WTC11 (cell line): ENCODE results near the gene CNDP2. TPM values are rescaled to one million over a fixed set of nuclear protein-coding genes. Genes with fewer than 3 reads are reported as not detected.

ENCODE experiments used
- ATAC-seq: fragments of 200-7000 bp; cut with Tn5 transposase; 2 replicates; pipeline ENCODE4 v1.10.0; 2021; ENCODE audit warnings: mild to moderate bottlenecking, moderate library complexity
- CTCF ChIA-PET: fragments of 300-600 bp; sonication (Branson Sonifier 250); formaldehyde crosslinking; loops from one replicate; lab custom pipeline; 2021; ENCODE audit warnings: antibody characterized with exemption; lab: Charles Lee
- POLR2A ChIA-PET: fragments of 350-600 bp; sonication (Branson Sonifier 250); formaldehyde crosslinking; loops from one replicate; lab custom pipeline; 2021; ENCODE audit warnings: antibody characterized with exemption; lab: Charles Lee
- DNase-seq: peaks from one replicate; pipeline ENCODE4 v3.0.0; 2021; ENCODE audit warnings: low spot score
- H3K27ac Mint-ChIP-seq: 2 replicates; pipeline ENCODE4 v1.8.0; 2021; ENCODE audit warnings: mixed read lengths
- H3K27me3 Mint-ChIP-seq: 2 replicates; pipeline ENCODE4 v1.8.0; 2021; ENCODE audit warnings: low read depth, mild to moderate bottlenecking, moderate library complexity, mixed read lengths
- H3K36me3 Mint-ChIP-seq: 2 replicates; pipeline ENCODE4 v1.8.0; 2021; ENCODE audit warnings: mixed read lengths
- H3K4me1 Mint-ChIP-seq: 2 replicates; pipeline ENCODE4 v1.8.0; 2022; ENCODE audit warnings: mixed read lengths
- H3K4me3 Mint-ChIP-seq: 2 replicates; pipeline ENCODE4 v1.8.0; 2021; ENCODE audit warnings: mild to moderate bottlenecking, moderate library complexity, mixed read lengths
- H3K9me3 Mint-ChIP-seq: 2 replicates; pipeline ENCODE4 v1.8.0; 2021; ENCODE audit warnings: mixed read lengths
- ATF3 ChIP-seq: sonication (generic); formaldehyde crosslinking; conservative IDR thresholded peaks from 2 replicates; pipeline ENCODE4 v1.8.1; 2022; ENCODE audit warnings: mild to moderate bottlenecking, missing genetic modification reagents
- CREB1 ChIP-seq: sonication (generic); formaldehyde crosslinking; IDR thresholded peaks from 2 replicates; pipeline ENCODE4 v1.8.0; 2023; ENCODE audit warnings: mild to moderate bottlenecking, missing genetic modification reagents
- CTCF ChIP-seq: fragments of 200-600 bp; IDR thresholded peaks from 2 replicates; pipeline ENCODE4 v1.8.0; 2022; ENCODE audit warnings: antibody characterized with exemption
- E2F4 ChIP-seq: sonication (generic); formaldehyde crosslinking; IDR thresholded peaks from 2 replicates; pipeline ENCODE4 v1.8.1; 2022; ENCODE audit warnings: low read depth, mild to moderate bottlenecking, moderate library complexity, missing genetic modification reagents, borderline replicate concordance
- E2F5 ChIP-seq: sonication (generic); formaldehyde crosslinking; IDR thresholded peaks from 2 replicates; pipeline ENCODE4 v1.8.1; 2022; ENCODE audit warnings: mild to moderate bottlenecking, moderate library complexity, missing genetic modification reagents
- ELF4 ChIP-seq: sonication (generic); formaldehyde crosslinking; IDR thresholded peaks from 2 replicates; pipeline ENCODE4 v1.8.1; 2022; ENCODE audit warnings: low read depth, mild to moderate bottlenecking, moderate library complexity, missing genetic modification reagents
- ERG ChIP-seq: fragments of 250-450 bp; sonication (Bioruptor Pico); IDR thresholded peaks from 2 replicates; pipeline ENCODE4 v1.8.0; 2021; ENCODE audit warnings: mild to moderate bottlenecking
- FOXP4 ChIP-seq: sonication (generic); formaldehyde crosslinking; IDR thresholded peaks from 2 replicates; pipeline ENCODE4 v1.8.0; 2022; ENCODE audit warnings: mild to moderate bottlenecking, missing genetic modification reagents
- IRF2 ChIP-seq: sonication (generic); formaldehyde crosslinking; IDR thresholded peaks from 2 replicates; pipeline ENCODE4 v1.8.0; 2022; ENCODE audit warnings: low read depth, missing genetic modification reagents, borderline replicate concordance
- JAZF1 ChIP-seq: fragments of 250-450 bp; sonication (Bioruptor Pico); IDR thresholded peaks from 2 replicates; pipeline ENCODE4 v1.9.0; 2021; ENCODE audit warnings: moderate library complexity, mild to moderate bottlenecking, inconsistent platforms
- MLX ChIP-seq: sonication (generic); formaldehyde crosslinking; IDR thresholded peaks from 2 replicates; pipeline ENCODE4 v1.8.1; 2023; ENCODE audit warnings: mild to moderate bottlenecking, missing genetic modification reagents, moderate library complexity
- PRDM15 ChIP-seq: sonication (generic); formaldehyde crosslinking; IDR thresholded peaks from 2 replicates; pipeline ENCODE4 v1.8.0; 2022; ENCODE audit warnings: missing genetic modification reagents
- RELA ChIP-seq: sonication (generic); formaldehyde crosslinking; IDR thresholded peaks from 2 replicates; pipeline ENCODE4 v1.8.1; 2022; ENCODE audit warnings: missing genetic modification reagents, mild to moderate bottlenecking, borderline replicate concordance
- SMAD4 ChIP-seq: sonication (generic); formaldehyde crosslinking; IDR thresholded peaks from 2 replicates; pipeline ENCODE4 v1.8.0; 2022; ENCODE audit warnings: mild to moderate bottlenecking, missing genetic modification reagents
- ZNF219 ChIP-seq: sonication (generic); formaldehyde crosslinking; IDR thresholded peaks from 2 replicates; pipeline ENCODE4 v1.8.0; 2023; ENCODE audit warnings: missing genetic modification reagents, mild to moderate bottlenecking, borderline replicate concordance
- ZNF232 ChIP-seq: sonication (generic); formaldehyde crosslinking; IDR thresholded peaks from 2 replicates; pipeline ENCODE4 v1.8.0; 2022; ENCODE audit warnings: mild to moderate bottlenecking, missing genetic modification reagents
- ZNF425 ChIP-seq: fragments of 250-450 bp; sonication (Bioruptor Pico); conservative IDR thresholded peaks from 2 replicates; pipeline ENCODE4 v1.9.0; 2021; ENCODE audit warnings: mild to moderate bottlenecking
- total RNA-seq: library from RNA; stranded (reverse); gene quantifications from 3 replicates; pipeline ENCODE4 v1.2.3, GENCODE V29; 2021

The CNDP2 gene
- total RNA-seq, 1 experiment from 2014 or later, result 248 TPM

GRCh38 chr18:74526488-74526887 is 30.3 kb downstream of the CNDP2 start (continued):
- TF ChIP-seq PRDM15 (CRISPR knock-in tag), result no peak
- TF ChIP-seq, all 79 proteins: peak for 0

- no peak overlapping the region for H3K27ac Mint-ChIP-seq
- no peaks in the 10 kb centered on the region for H3K4me1 Mint-ChIP-seq
- H3K27me3 Mint-ChIP-seq, result no peaks in the 10 kb centered on the region; the same call in 1 of the 2 replicates
- ChIA-PET POLR2A (interaction anchor here (0.6 kb wide), 1 partner anchor 265 kb away, joined by 3 read pairs; no protein-coding TSS in a partner anchor), CTCF (no interaction called here)
- no peak for DNase-seq
- no peak for ATAC-seq
- H3K9me3 Mint-ChIP-seq, result peaks cover 10% of the 10 kb centered on the region
- no peak overlapping the region for H3K4me3 Mint-ChIP-seq
- TF ChIP-seq JAZF1 (CRISPR knock-in tag), result no peak
- TF ChIP-seq MLX (CRISPR knock-in tag), result no peak
- no peak for TF ChIP-seq ELF4
- no peak for TF ChIP-seq ATF3 (CRISPR knock-in tag)
- TF ChIP-seq ERG, result no peak
- no peak for TF ChIP-seq E2F5 (CRISPR knock-in tag)
- no peak for TF ChIP-seq IRF2 (CRISPR knock-in tag)
- TF ChIP-seq ZNF219 (CRISPR knock-in tag), result no peak
- no peak for TF ChIP-seq CREB1 (CRISPR knock-in tag)
- no peak for TF ChIP-seq ZNF425 (CRISPR knock-in tag)
- peaks cover 5% of the 10 kb centered on the region; the same call in 1 of the 2 replicates for H3K36me3 Mint-ChIP-seq
Measured at GRCh38 chr18:74528478-74528877, 32.3 kb downstream of the CNDP2 start.

- H3K27me3 Mint-ChIP-seq, result no peaks in the 10 kb centered on the region; the same call in 1 of the 2 replicates
- DNase-seq, result no peak
- peaks cover 5% of the 10 kb centered on the region; the same call in 1 of the 2 replicates for H3K36me3 Mint-ChIP-seq
- H3K4me3 Mint-ChIP-seq, result no peak overlapping the region
- H3K27ac Mint-ChIP-seq, result no peak overlapping the region
- POLR2A ChIA-PET, result no interaction called here
- CTCF ChIA-PET, result no interaction called here
- no peaks in the 10 kb centered on the region for H3K4me1 Mint-ChIP-seq
- ATAC-seq, result no peak
- H3K9me3 Mint-ChIP-seq, result peaks cover 10% of the 10 kb centered on the region
- TF ChIP-seq JAZF1 (CRISPR knock-in tag) (no peak), SMAD4 (CRISPR knock-in tag) (no peak), RELA (CRISPR knock-in tag) (no peak), ZNF232 (CRISPR knock-in tag) (no peak), FOXP4 (CRISPR knock-in tag) (no peak), CTCF (no peak), E2F4 (CRISPR knock-in tag) (no peak), ELF4 (no peak)
Measured at GRCh38 chr18:74528913-74529312, 32.8 kb downstream of the CNDP2 start.
